ENCODE data around the gene B4GALT5.

Gene B4GALT5

GRCh38 chr20:49591217-49591865, 122.3 kb downstream of the B4GALT5 start:
- TF ChIP-seq CTCF (conservative IDR thresholded peaks at IDR 0.05; ENCODE audit: low read length): no peak
- DNase-seq (ENCODE audit: low read depth): no peak
- no peak overlapping the region for H3K4me3 ChIP-seq (ENCODE audit: low read length)

- no peak for DNase-seq (ENCODE audit: low read depth)
- no peak for TF ChIP-seq CTCF (conservative IDR thresholded peaks at IDR 0.05; ENCODE audit: low read length)
- no peak overlapping the region for H3K4me3 ChIP-seq (ENCODE audit: low read length)
These were observed 123.3 kb downstream of the B4GALT5 start for GRCh38 chr20:49590163-49591017.

GRCh38 chr20:49589747-49590146, 123.9 kb downstream of the B4GALT5 start:
- no peak overlapping the region for H3K4me3 ChIP-seq (ENCODE audit: low read length)
- no peak for TF ChIP-seq CTCF (conservative IDR thresholded peaks at IDR 0.05; ENCODE audit: low read length)
- no peak for DNase-seq (ENCODE audit: low read depth)

- H3K4me3 ChIP-seq (ENCODE audit: low read length): no peak overlapping the region
- peak; percentile 94 for DNase-seq (ENCODE audit: low read depth)
- TF ChIP-seq CTCF (conservative IDR thresholded peaks at IDR 0.05; ENCODE audit: low read length): no peak
These were observed 126.5 kb downstream of the B4GALT5 start for GRCh38 chr20:49587111-49587570.

GRCh38 chr20:49585585-49586245, 128.0 kb downstream of the B4GALT5 start:
- DNase-seq (ENCODE audit: low read depth): no peak
- no peak for TF ChIP-seq CTCF (conservative IDR thresholded peaks at IDR 0.05; ENCODE audit: low read length)
- H3K4me3 ChIP-seq (ENCODE audit: low read length): no peak overlapping the region

- no peak for TF ChIP-seq CTCF (conservative IDR thresholded peaks at IDR 0.05; ENCODE audit: low read length)
- no peak for DNase-seq (ENCODE audit: low read depth)
These were observed 129.0 kb downstream of the B4GALT5 start for GRCh38 chr20:49584418-49585382.

More at GRCh38 chr20:49584418-49585382, 129.0 kb downstream of the B4GALT5 start:
- no peak overlapping the region for H3K4me3 ChIP-seq (ENCODE audit: low read length)

All from AG10803 (cell line).